Neural progenitor cell (in vitro differentiated cells): ENCODE results near the gene HECTD4. TPM values are rescaled to one million over a fixed set of nuclear protein-coding genes. Genes with fewer than 3 reads are reported as not detected.

ENCODE experiments used
- DNase-seq: peaks from one replicate; pipeline ENCODE4 v3.0.0-alpha.2; 2016; ENCODE audit warnings: low spot score
- H2AFZ ChIP-seq: fragments of 200-600 bp; sonication (generic); replicated peaks from 2 replicates; pipeline ENCODE4 v1.6.1; 2016; ENCODE audit warnings: antibody characterized with exemption
- H3F3A ChIP-seq: fragments of 200-600 bp; sonication (generic); 2 replicates; pipeline ENCODE4 v1.6.1; 2016; ENCODE audit warnings: antibody characterized with exemption, low read depth
- H3K27ac ChIP-seq: fragments of 200-600 bp; sonication (generic); 2 replicates; pipeline ENCODE4 v1.5.1; 2016; ENCODE audit warnings: mild to moderate bottlenecking
- H3K27me3 ChIP-seq: fragments of 200-600 bp; sonication (generic); 2 replicates; pipeline ENCODE4 v1.6.1; 2016; ENCODE audit warnings: mild to moderate bottlenecking, moderate library complexity
- H3K36me3 ChIP-seq: fragments of 200-600 bp; sonication (generic); 2 replicates; pipeline ENCODE4 v1.5.1; 2016
- H3K4me1 ChIP-seq: fragments of 200-600 bp; sonication (generic); 2 replicates; pipeline ENCODE4 v1.6.1; 2016; ENCODE audit warnings: mixed run types
- H3K4me2 ChIP-seq: fragments of 200-600 bp; sonication (generic); 2 replicates; pipeline ENCODE4 v1.6.1; 2016
- H3K4me3 ChIP-seq: fragments of 200-600 bp; sonication (generic); 2 replicates; pipeline ENCODE4 v1.5.1; 2016
- H3K79me2 ChIP-seq: fragments of 200-600 bp; sonication (generic); 2 replicates; pipeline ENCODE4 v1.6.1; 2016; ENCODE audit warnings: low read depth
- H3K9ac ChIP-seq: fragments of 200-600 bp; sonication (generic); 2 replicates; pipeline ENCODE4 v1.6.1; 2016
- H3K9me3 ChIP-seq: fragments of 200-600 bp; sonication (generic); 2 replicates; pipeline ENCODE4 v1.5.1; 2016; ENCODE audit warnings: low read depth
- H4K20me1 ChIP-seq: fragments of 200-600 bp; sonication (generic); 2 replicates; pipeline ENCODE4 v1.6.1; 2016; ENCODE audit warnings: low read depth
- H3K27ac Mint-ChIP-seq: 3 replicates; pipeline ENCODE4 v1.8.0; 2021; ENCODE audit warnings: mixed read lengths
- H3K27me3 Mint-ChIP-seq: 2 replicates; pipeline ENCODE4 v1.8.0; 2022; ENCODE audit warnings: low read depth, mild to moderate bottlenecking, inconsistent platforms, moderate library complexity, mixed read lengths; ENCODE audit not compliant: insufficient read depth
- H3K36me3 Mint-ChIP-seq: 3 replicates; pipeline ENCODE4 v1.8.0; 2021; ENCODE audit warnings: mixed read lengths
- H3K4me1 Mint-ChIP-seq: 3 replicates; pipeline ENCODE4 v1.8.0; 2021; ENCODE audit warnings: mixed read lengths
- H3K4me3 Mint-ChIP-seq: 3 replicates; pipeline ENCODE4 v1.8.0; 2021; ENCODE audit warnings: mild to moderate bottlenecking, moderate library complexity, mixed read lengths
- H3K9me3 Mint-ChIP-seq: 3 replicates; pipeline ENCODE4 v1.8.0; 2020; ENCODE audit warnings: mixed read lengths
- EZH2 ChIP-seq: fragments of 200-600 bp; sonication (generic); IDR thresholded peaks from 2 replicates; pipeline ENCODE4 v1.6.1; 2017; ENCODE audit warnings: antibody characterized with exemption, mild to moderate bottlenecking, moderate library complexity
- EZH2phosphoT487 ChIP-seq: fragments of 200-600 bp; sonication (generic); IDR thresholded peaks from 2 replicates; pipeline ENCODE4 v1.6.1; 2017; ENCODE audit warnings: antibody characterized with exemption
- total RNA-seq: library from RNA; depleted of rRNA; stranded (reverse); fragments of >200 nt; gene quantifications from 2 replicates; pipeline ENCODE4 v1.2.3, GENCODE V29; 2015; ENCODE audit warnings: low replicate concordance
- TF ChIP-seq, protein P1 (sequence below): fragments of 200-600 bp; sonication (generic); IDR thresholded peaks from 2 replicates; pipeline ENCODE4 v1.5.1; 2017; ENCODE audit warnings: antibody characterized with exemption, mild to moderate bottlenecking

The HECTD4 gene
- total RNA-seq, 1 donor from 2014 or later, result 11.0 TPM

DNA sequence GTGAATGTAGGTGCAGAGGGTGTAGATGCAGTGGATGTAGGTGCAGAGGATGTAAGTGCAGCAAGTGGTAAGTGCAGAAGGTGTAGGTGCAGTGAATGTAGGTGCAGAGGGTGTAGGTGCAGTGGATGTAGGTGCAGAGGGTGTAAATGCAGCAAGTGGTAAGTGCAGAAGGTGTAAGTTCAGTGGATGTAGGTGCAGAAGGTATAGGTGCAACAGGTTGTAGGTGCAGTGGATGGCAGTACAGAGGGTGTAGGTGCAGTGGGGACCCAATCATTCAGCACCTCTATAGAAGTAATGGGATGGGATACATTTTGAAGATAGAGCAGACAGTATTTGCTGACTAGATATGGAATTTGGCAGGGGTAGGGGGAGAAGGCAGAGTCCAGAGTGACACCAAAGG is 85.0 kb downstream of the HECTD4 start:
- H3K9ac ChIP-seq, result no peak overlapping the region
- no peaks in the 10 kb centered on the region for H3K27me3 ChIP-seq
- no peaks in the 10 kb centered on the region for H3K79me2 ChIP-seq
- H3K4me3 ChIP-seq, result no peak overlapping the region
- H2AFZ ChIP-seq, result no peak overlapping the region
- H3K27ac ChIP-seq, result no peak overlapping the region
- Mint-ChIP-seq H3K36me3 (peaks cover 5% of the 10 kb centered on the region), H3K4me1 (no peaks in the 10 kb centered on the region), H3K27ac (no peak overlapping the region), H3K9me3 (no peaks in the 10 kb centered on the region), H3K27me3 (no peaks in the 10 kb centered on the region), H3K4me3 (no peak overlapping the region)
- TF ChIP-seq EZH2, result no peak
- TF ChIP-seq, protein P1, sequence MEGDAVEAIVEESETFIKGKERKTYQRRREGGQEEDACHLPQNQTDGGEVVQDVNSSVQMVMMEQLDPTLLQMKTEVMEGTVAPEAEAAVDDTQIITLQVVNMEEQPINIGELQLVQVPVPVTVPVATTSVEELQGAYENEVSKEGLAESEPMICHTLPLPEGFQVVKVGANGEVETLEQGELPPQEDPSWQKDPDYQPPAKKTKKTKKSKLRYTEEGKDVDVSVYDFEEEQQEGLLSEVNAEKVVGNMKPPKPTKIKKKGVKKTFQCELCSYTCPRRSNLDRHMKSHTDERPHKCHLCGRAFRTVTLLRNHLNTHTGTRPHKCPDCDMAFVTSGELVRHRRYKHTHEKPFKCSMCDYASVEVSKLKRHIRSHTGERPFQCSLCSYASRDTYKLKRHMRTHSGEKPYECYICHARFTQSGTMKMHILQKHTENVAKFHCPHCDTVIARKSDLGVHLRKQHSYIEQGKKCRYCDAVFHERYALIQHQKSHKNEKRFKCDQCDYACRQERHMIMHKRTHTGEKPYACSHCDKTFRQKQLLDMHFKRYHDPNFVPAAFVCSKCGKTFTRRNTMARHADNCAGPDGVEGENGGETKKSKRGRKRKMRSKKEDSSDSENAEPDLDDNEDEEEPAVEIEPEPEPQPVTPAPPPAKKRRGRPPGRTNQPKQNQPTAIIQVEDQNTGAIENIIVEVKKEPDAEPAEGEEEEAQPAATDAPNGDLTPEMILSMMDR, result no peak
- TF ChIP-seq EZH2phosphoT487, result no peak
- no peak for DNase-seq
- no peaks in the 10 kb centered on the region for H4K20me1 ChIP-seq
- no peak overlapping the region for H3K4me2 ChIP-seq
- no peaks in the 10 kb centered on the region for H3K9me3 ChIP-seq
- H3K4me1 ChIP-seq, result no peaks in the 10 kb centered on the region
- H3K36me3 ChIP-seq, result no peaks in the 10 kb centered on the region
- H3F3A ChIP-seq, result no peaks in the 10 kb centered on the region

DNA sequence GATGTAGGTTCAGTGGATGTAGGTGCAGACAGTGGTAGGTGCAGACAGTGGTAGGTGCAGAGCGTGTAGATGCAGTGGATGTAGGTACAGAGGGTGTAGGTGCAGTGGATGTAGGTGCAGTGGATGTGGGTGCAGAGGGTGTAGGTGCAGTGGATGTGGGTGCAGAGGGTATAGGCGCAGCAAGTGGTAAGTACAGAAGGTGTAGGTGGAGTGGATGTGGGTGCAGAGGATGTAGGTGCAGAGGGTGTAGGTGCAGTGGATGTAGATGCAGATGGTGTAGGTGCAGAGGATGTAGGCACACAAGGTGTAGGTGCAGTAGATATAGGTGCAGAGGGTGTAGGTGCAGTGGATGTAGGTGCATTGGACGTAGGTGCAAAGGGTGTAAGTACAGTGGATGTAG is 86.0 kb downstream of the HECTD4 start:
- Histone ChIP-seq H3K4me1 (no peaks in the 10 kb centered on the region), H2AFZ (no peak overlapping the region), H3K4me2 (no peak overlapping the region), H3K4me3 (no peak overlapping the region), H3K9ac (no peak overlapping the region), H3K79me2 (no peaks in the 10 kb centered on the region), H4K20me1 (no peaks in the 10 kb centered on the region), H3K27me3 (no peaks in the 10 kb centered on the region), H3K36me3 (no peaks in the 10 kb centered on the region), H3K27ac (no peak overlapping the region), H3K9me3 (no peaks in the 10 kb centered on the region), H3F3A (no peaks in the 10 kb centered on the region)
- H3K27me3 Mint-ChIP-seq, result no peaks in the 10 kb centered on the region
- DNase-seq, result no peak
- no peak for TF ChIP-seq EZH2phosphoT487
- TF ChIP-seq EZH2, result no peak
- TF ChIP-seq, protein P1, result no peak
- H3K27ac Mint-ChIP-seq, result no peak overlapping the region
- no peaks in the 10 kb centered on the region for H3K4me1 Mint-ChIP-seq
- no peaks in the 10 kb centered on the region for H3K9me3 Mint-ChIP-seq
- no peak overlapping the region for H3K4me3 Mint-ChIP-seq
- H3K36me3 Mint-ChIP-seq, result peaks cover 9% of the 10 kb centered on the region

DNA sequence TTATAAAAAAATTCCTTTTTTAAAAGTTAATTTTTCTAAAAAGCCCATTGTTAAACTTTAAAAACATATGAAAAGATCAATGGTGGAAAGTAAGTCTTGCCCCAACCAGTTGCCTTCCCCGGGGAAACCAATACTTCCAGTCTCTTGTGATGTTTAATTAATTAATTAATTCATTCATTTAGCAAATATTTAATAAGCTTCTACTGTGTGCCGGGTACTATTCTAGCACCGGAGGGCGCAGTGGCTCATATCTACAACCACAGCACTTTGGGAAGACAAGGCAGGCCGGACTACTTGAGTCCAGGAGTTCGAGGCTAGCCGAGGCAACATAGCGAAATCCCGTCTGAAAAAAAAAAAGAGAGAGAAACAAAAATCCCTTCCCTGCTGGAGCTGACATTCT is 87.4 kb downstream of the HECTD4 start:
- Histone ChIP-seq H3K4me1 (no peaks in the 10 kb centered on the region), H3K79me2 (no peaks in the 10 kb centered on the region), H3K4me3 (no peak overlapping the region), H3K27ac (no peak overlapping the region), H3F3A (no peaks in the 10 kb centered on the region), H2AFZ (no peak overlapping the region), H3K27me3 (no peaks in the 10 kb centered on the region), H3K36me3 (no peaks in the 10 kb centered on the region), H3K9ac (no peak overlapping the region), H4K20me1 (no peaks in the 10 kb centered on the region), H3K9me3 (no peaks in the 10 kb centered on the region), H3K4me2 (no peak overlapping the region)
- H3K27ac Mint-ChIP-seq, result no peak overlapping the region
- H3K4me3 Mint-ChIP-seq, result no peak overlapping the region
- TF ChIP-seq EZH2phosphoT487, result no peak
- no peak for TF ChIP-seq EZH2
- TF ChIP-seq, protein P1, result no peak
- no peaks in the 10 kb centered on the region for H3K27me3 Mint-ChIP-seq
- H3K9me3 Mint-ChIP-seq, result peaks cover 1% of the 10 kb centered on the region
- H3K36me3 Mint-ChIP-seq, result peaks cover 11% of the 10 kb centered on the region
- DNase-seq, result no peak
- H3K4me1 Mint-ChIP-seq, result no peaks in the 10 kb centered on the region
